M059J (cell line): ENCODE measurements around the gene YAF2. TPM values are rescaled to one million over a fixed set of nuclear protein-coding genes. Genes with fewer than 3 reads are reported as not detected.

Experiments
- total RNA-seq: library from RNA; depleted of rRNA; stranded (reverse); fragments of >200 nt; shearing (Covaris generic); gene quantifications from 2 replicates; pipeline ENCODE4 v1.2.3, GENCODE V29; 2014; rRNA removed

YAF2 gene
- total RNA-seq, 1 experiment from 2014 or later: 17.9 TPM

Other genes starting within 250 kb of the YAF2 start
- 9.7 and 16.1 TPM in 2 replicates for gene GXYLT1, start 93.4 kb downstream of the YAF2 start, total RNA-seq
- gene ZCRB1, start 87.8 kb upstream of the YAF2 start, total RNA-seq: 36.1 and 54.5 TPM in 2 replicates
- 78.5 and 93.1 TPM in 2 replicates for gene PPHLN1, start 87.9 kb upstream of the YAF2 start, total RNA-seq